Mesendoderm (in vitro differentiated cells): Measurements from ENCODE around the gene HUNK.

Experiments used
- DNase-seq: peaks from one replicate; pipeline ENCODE4 v3.0.0; 2013
- H2AK5ac ChIP-seq: 2 replicates; pipeline ENCODE4 v1.6.1; 2013; ENCODE audit warnings: low read length, inconsistent platforms
- H2BK120ac ChIP-seq: 2 replicates; pipeline ENCODE4 v1.6.1; 2013; ENCODE audit warnings: low read depth, mild to moderate bottlenecking, low read length, moderate library complexity, mixed read lengths
- H2BK15ac ChIP-seq: replicated peaks from 2 replicates; pipeline ENCODE4 v1.6.1; 2013; ENCODE audit warnings: low read depth, mild to moderate bottlenecking, moderate library complexity
- H2BK5ac ChIP-seq: 2 replicates; pipeline ENCODE4 v1.6.1; 2013; ENCODE audit warnings: low read length, inconsistent platforms
- H3K18ac ChIP-seq: 2 replicates; pipeline ENCODE4 v1.6.1; 2013; ENCODE audit warnings: mild to moderate bottlenecking, low read length, mixed read lengths
- H3K23ac ChIP-seq: one replicate; pipeline ENCODE4 v1.6.1; 2013; ENCODE audit warnings: low read length
- H3K27ac ChIP-seq: 2 replicates; pipeline ENCODE4 v1.5.1; 2013; ENCODE audit warnings: low read depth, mild to moderate bottlenecking, inconsistent platforms, low read length, moderate library complexity
- H3K27me3 ChIP-seq: 2 replicates; pipeline ENCODE4 v1.6.1; 2013; ENCODE audit warnings: low read length, control low read depth, mild to moderate bottlenecking, inconsistent platforms; ENCODE audit not compliant: insufficient read depth, poor library complexity
- H3K36me3 ChIP-seq: 2 replicates; pipeline ENCODE4 v1.6.1; 2013; ENCODE audit warnings: low read length, inconsistent platforms; ENCODE audit not compliant: control insufficient read depth, insufficient read depth
- H3K4ac ChIP-seq: one replicate; pipeline ENCODE4 v1.6.1; 2013; ENCODE audit warnings: low read depth, mild to moderate bottlenecking, low read length, moderate library complexity
- H3K4me1 ChIP-seq: 2 replicates; pipeline ENCODE4 v1.6.1; 2013; ENCODE audit warnings: low read depth, low read length, inconsistent platforms; ENCODE audit not compliant: control insufficient read depth
- H3K4me2 ChIP-seq: 2 replicates; pipeline ENCODE4 v1.6.1; 2013; ENCODE audit warnings: low read length
- H3K4me3 ChIP-seq: 2 replicates; pipeline ENCODE4 v1.5.1; 2013; ENCODE audit warnings: mild to moderate bottlenecking, low read length
- H3K56ac ChIP-seq: one replicate; pipeline ENCODE4 v1.6.1; 2013; ENCODE audit warnings: low read length
- H3K79me1 ChIP-seq: 2 replicates; pipeline ENCODE4 v1.6.1; 2013; ENCODE audit warnings: low read length, inconsistent platforms
- H3K79me2 ChIP-seq: 2 replicates; pipeline ENCODE4 v1.6.1; 2013; ENCODE audit warnings: mild to moderate bottlenecking, low read length; ENCODE audit not compliant: control insufficient read depth, insufficient read depth
- H3K9ac ChIP-seq: 2 replicates; pipeline ENCODE4 v1.6.1; 2013; ENCODE audit warnings: low read length, inconsistent platforms
- H4K5ac ChIP-seq: one replicate; pipeline ENCODE4 v1.6.1; 2013; ENCODE audit warnings: low read length
- H4K8ac ChIP-seq: one replicate; pipeline ENCODE4 v1.6.1; 2013; ENCODE audit warnings: low read depth, mild to moderate bottlenecking, control low read depth, low read length, moderate library complexity
- WGBS: extraction: QIAGEN DNeasy Blood & Tissue Kit; methylation state at CpG from one replicate; pipeline ENCODE4 v1.1.7; 2013; ENCODE audit warnings: low lambda C conversion rate, missing lambda C conversion rate; ENCODE audit not compliant: insufficient coverage; ENCODE audit errors: extremely low coverage; 5-methylcytosine and 5-hydroxymethylcytosine counted together

Gene HUNK

GRCh38 chr21:31952828-31953227, 80.0 kb downstream of the HUNK start:
- H3K4me2 ChIP-seq: no peak overlapping the region
- H3K36me3 ChIP-seq: no peaks in the 10 kb centered on the region
- no peak overlapping the region for H2BK15ac ChIP-seq
- no CpG with 5 or more reads among the region's 3 CpGs for WGBS
- H3K9ac ChIP-seq: no peak overlapping the region
- no peak overlapping the region for H3K4ac ChIP-seq
- no peak overlapping the region for H3K27ac ChIP-seq
- no peak overlapping the region for H4K5ac ChIP-seq
- no peak overlapping the region for H4K8ac ChIP-seq
- no peaks in the 10 kb centered on the region for H3K79me2 ChIP-seq
- H2BK5ac ChIP-seq: no peak overlapping the region
- H3K4me3 ChIP-seq: no peak overlapping the region
- H3K27me3 ChIP-seq: no peaks in the 10 kb centered on the region
- H3K4me1 ChIP-seq: no peaks in the 10 kb centered on the region
- H2AK5ac ChIP-seq: no peak overlapping the region
- H3K23ac ChIP-seq: no peak overlapping the region
- H3K56ac ChIP-seq: no peak overlapping the region
- DNase-seq: no peak
- no peaks in the 10 kb centered on the region for H3K79me1 ChIP-seq
- no peak overlapping the region for H2BK120ac ChIP-seq
- no peak overlapping the region for H3K18ac ChIP-seq

- no peak overlapping the region for H2BK120ac ChIP-seq
- no CpG with 5 or more reads among the region's 2 CpGs for WGBS
- H4K8ac ChIP-seq: no peak overlapping the region
- no peak overlapping the region for H3K4me2 ChIP-seq
- H3K4ac ChIP-seq: no peak overlapping the region
- H3K4me1 ChIP-seq: no peaks in the 10 kb centered on the region
- H3K18ac ChIP-seq: no peak overlapping the region
- H4K5ac ChIP-seq: no peak overlapping the region
- no peaks in the 10 kb centered on the region for H3K79me1 ChIP-seq
- H3K79me2 ChIP-seq: no peaks in the 10 kb centered on the region
- no peaks in the 10 kb centered on the region for H3K27me3 ChIP-seq
- no peak overlapping the region for H3K23ac ChIP-seq
- H3K9ac ChIP-seq: no peak overlapping the region
- no peak overlapping the region for H2BK5ac ChIP-seq
- no peak overlapping the region for H2BK15ac ChIP-seq
- H3K27ac ChIP-seq: no peak overlapping the region
- DNase-seq: no peak
- H2AK5ac ChIP-seq: no peak overlapping the region
- H3K4me3 ChIP-seq: no peak overlapping the region
- H3K56ac ChIP-seq: no peak overlapping the region
- H3K36me3 ChIP-seq: no peaks in the 10 kb centered on the region
Measured at GRCh38 chr21:31957631-31958030, 84.8 kb downstream of the HUNK start.

- no peak overlapping the region for H3K4me2 ChIP-seq
- no peaks in the 10 kb centered on the region for H3K36me3 ChIP-seq
- no CpG with 5 or more reads among the region's 2 CpGs for WGBS
Measured at GRCh38 chr21:31959881-31960280, 87.1 kb downstream of the HUNK start.

GRCh38 chr21:31961027-31961426, 88.2 kb downstream of the HUNK start:
- Histone ChIP-seq H4K8ac (no peak overlapping the region), H3K79me2 (no peaks in the 10 kb centered on the region), H3K36me3 (no peaks in the 10 kb centered on the region), H3K23ac (no peak overlapping the region), H3K4me1 (no peaks in the 10 kb centered on the region), H3K27ac (no peak overlapping the region), H3K27me3 (no peaks in the 10 kb centered on the region), H2BK120ac (no peak overlapping the region), H3K56ac (no peak overlapping the region), H4K5ac (no peak overlapping the region), H2BK15ac (no peak overlapping the region), H3K4ac (no peak overlapping the region), H2BK5ac (no peak overlapping the region), H3K79me1 (no peaks in the 10 kb centered on the region), H2AK5ac (no peak overlapping the region), H3K4me2 (no peak overlapping the region), H3K9ac (no peak overlapping the region), H3K4me3 (no peak overlapping the region), H3K18ac (no peak overlapping the region)
- WGBS: no CpG with 5 or more reads among the region's 3 CpGs
- no peak for DNase-seq

More at GRCh38 chr21:31959881-31960280, 87.1 kb downstream of the HUNK start:
- H3K79me2 ChIP-seq: no peaks in the 10 kb centered on the region
- H3K23ac ChIP-seq: no peak overlapping the region
- no peak overlapping the region for H2BK15ac ChIP-seq
- H3K27me3 ChIP-seq: no peaks in the 10 kb centered on the region
- H3K4ac ChIP-seq: no peak overlapping the region
- no peak overlapping the region for H3K27ac ChIP-seq
- H4K5ac ChIP-seq: no peak overlapping the region
- no peak overlapping the region for H3K18ac ChIP-seq
- no peaks in the 10 kb centered on the region for H3K79me1 ChIP-seq
- no peak overlapping the region for H3K4me3 ChIP-seq
- no peak for DNase-seq
- H2BK5ac ChIP-seq: no peak overlapping the region
- H3K56ac ChIP-seq: no peak overlapping the region
- no peaks in the 10 kb centered on the region for H3K4me1 ChIP-seq
- no peak overlapping the region for H3K9ac ChIP-seq
- no peak overlapping the region for H2AK5ac ChIP-seq
- H2BK120ac ChIP-seq: no peak overlapping the region
- H4K8ac ChIP-seq: no peak overlapping the region

GRCh38 chr21:31961704-31962103, 88.9 kb downstream of the HUNK start:
- Histone ChIP-seq H3K79me1 (no peaks in the 10 kb centered on the region), H3K79me2 (no peaks in the 10 kb centered on the region), H2AK5ac (no peak overlapping the region), H2BK5ac (no peak overlapping the region), H3K27ac (no peak overlapping the region), H3K9ac (no peak overlapping the region), H3K4me1 (no peaks in the 10 kb centered on the region), H3K23ac (no peak overlapping the region), H4K8ac (no peak overlapping the region), H3K4me3 (no peak overlapping the region), H3K4me2 (no peak overlapping the region), H2BK15ac (no peak overlapping the region), H4K5ac (no peak overlapping the region), H3K4ac (no peak overlapping the region), H3K18ac (no peak overlapping the region), H3K56ac (no peak overlapping the region), H3K27me3 (no peaks in the 10 kb centered on the region), H3K36me3 (no peaks in the 10 kb centered on the region), H2BK120ac (no peak overlapping the region)
- no CpG with 5 or more reads among the region's 1 CpG for WGBS
- DNase-seq: no peak

- Histone ChIP-seq H3K56ac (no peak overlapping the region), H3K27ac (no peak overlapping the region), H3K36me3 (no peaks in the 10 kb centered on the region), H3K4me1 (no peaks in the 10 kb centered on the region), H2BK5ac (no peak overlapping the region), H3K18ac (no peak overlapping the region), H4K5ac (no peak overlapping the region), H3K79me1 (no peaks in the 10 kb centered on the region), H3K9ac (no peak overlapping the region), H2BK15ac (no peak overlapping the region), H2AK5ac (no peak overlapping the region), H3K27me3 (no peaks in the 10 kb centered on the region), H3K79me2 (no peaks in the 10 kb centered on the region), H3K23ac (no peak overlapping the region), H3K4ac (no peak overlapping the region), H3K4me3 (no peak overlapping the region), H3K4me2 (no peak overlapping the region), H2BK120ac (no peak overlapping the region), H4K8ac (no peak overlapping the region)
- DNase-seq: no peak
- WGBS: no CpG with 5 or more reads among the region's 6 CpGs
Measured at GRCh38 chr21:31964692-31965091, 91.9 kb downstream of the HUNK start.
